Measurements from ENCODE around the gene EVC.

DNA sequence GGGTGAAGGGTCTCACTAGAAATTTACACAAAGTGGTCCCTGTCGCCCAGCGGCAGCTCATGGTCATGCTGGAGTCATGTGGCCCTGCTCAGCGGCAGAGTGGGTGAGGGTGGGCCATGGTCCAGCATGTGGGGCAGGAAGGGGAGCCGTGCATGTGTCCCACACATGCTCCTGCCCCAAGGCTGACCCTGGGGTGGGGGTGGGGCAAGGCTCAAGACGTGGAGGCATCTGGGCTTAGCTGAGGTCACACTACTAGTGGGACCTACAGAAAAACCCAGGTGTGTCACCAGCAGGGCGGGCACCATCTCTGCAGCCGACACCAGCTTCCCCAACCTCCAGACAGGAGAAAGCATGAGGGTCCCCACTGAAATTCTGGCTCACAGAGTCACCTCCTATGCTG, 42.4 kb downstream of the EVC start:
- TF ChIP-seq SUZ12 (IDR thresholded peaks at IDR 0.05; ENCODE audit: extremely low read depth, insufficient read depth, insufficient read length) (no peak), YY1 (IDR thresholded peaks at IDR 0.05; ENCODE audit: insufficient read depth, insufficient read length) (no peak)

Measured in NT2/D1 (cell line).